WTC11 (cell line): ENCODE data around the gene SIK2. TPM values are rescaled to one million over a fixed set of nuclear protein-coding genes. Genes with fewer than 3 reads are reported as not detected.

Experiments
- ATAC-seq: fragments of 200-7000 bp; cut with Tn5 transposase; 2 replicates; pipeline ENCODE4 v1.10.0; 2021; ENCODE audit warnings: mild to moderate bottlenecking, moderate library complexity
- CTCF ChIA-PET: fragments of 300-600 bp; sonication (Branson Sonifier 250); formaldehyde crosslinking; loops from one replicate; lab custom pipeline; 2021; ENCODE audit warnings: antibody characterized with exemption; lab: Charles Lee
- POLR2A ChIA-PET: fragments of 350-600 bp; sonication (Branson Sonifier 250); formaldehyde crosslinking; loops from one replicate; lab custom pipeline; 2021; ENCODE audit warnings: antibody characterized with exemption; lab: Charles Lee
- DNase-seq: peaks from one replicate; pipeline ENCODE4 v3.0.0; 2021; ENCODE audit warnings: low spot score
- H3K27ac Mint-ChIP-seq: 2 replicates; pipeline ENCODE4 v1.8.0; 2021; ENCODE audit warnings: mixed read lengths
- H3K27me3 Mint-ChIP-seq: 2 replicates; pipeline ENCODE4 v1.8.0; 2021; ENCODE audit warnings: low read depth, mild to moderate bottlenecking, moderate library complexity, mixed read lengths
- H3K36me3 Mint-ChIP-seq: 2 replicates; pipeline ENCODE4 v1.8.0; 2021; ENCODE audit warnings: mixed read lengths
- H3K4me1 Mint-ChIP-seq: 2 replicates; pipeline ENCODE4 v1.8.0; 2022; ENCODE audit warnings: mixed read lengths
- H3K4me3 Mint-ChIP-seq: 2 replicates; pipeline ENCODE4 v1.8.0; 2021; ENCODE audit warnings: mild to moderate bottlenecking, moderate library complexity, mixed read lengths
- H3K9me3 Mint-ChIP-seq: 2 replicates; pipeline ENCODE4 v1.8.0; 2021; ENCODE audit warnings: mixed read lengths
- AR ChIP-seq: fragments of 250-450 bp; sonication (Bioruptor Pico); IDR thresholded peaks from 2 replicates; pipeline ENCODE4 v1.9.0; 2021; ENCODE audit warnings: mild to moderate bottlenecking
- ARID4B ChIP-seq: sonication (generic); formaldehyde crosslinking; IDR thresholded peaks from 2 replicates; pipeline ENCODE4 v1.8.0; 2023; ENCODE audit warnings: missing genetic modification reagents, mild to moderate bottlenecking, borderline replicate concordance
- ATF6 ChIP-seq: sonication (generic); formaldehyde crosslinking; IDR thresholded peaks from 2 replicates; pipeline ENCODE4 v1.8.1; 2023; ENCODE audit warnings: mild to moderate bottlenecking, missing genetic modification reagents
- CDX4 ChIP-seq: fragments of 250-450 bp; sonication (Bioruptor Pico); IDR thresholded peaks from 2 replicates; pipeline ENCODE4 v1.9.0; 2021; ENCODE audit warnings: moderate library complexity, mild to moderate bottlenecking, inconsistent platforms, borderline replicate concordance
- CREM ChIP-seq: sonication (generic); formaldehyde crosslinking; IDR thresholded peaks from 2 replicates; pipeline ENCODE4 v1.8.1; 2022; ENCODE audit warnings: mild to moderate bottlenecking, missing genetic modification reagents, moderate library complexity
- ERG ChIP-seq: fragments of 250-450 bp; sonication (Bioruptor Pico); IDR thresholded peaks from 2 replicates; pipeline ENCODE4 v1.8.0; 2021; ENCODE audit warnings: mild to moderate bottlenecking
- ESRRA ChIP-seq: sonication (generic); formaldehyde crosslinking; IDR thresholded peaks from 2 replicates; pipeline ENCODE4 v1.8.1; 2022; ENCODE audit warnings: mild to moderate bottlenecking, missing genetic modification reagents, borderline replicate concordance
- FOXJ3 ChIP-seq: sonication (generic); formaldehyde crosslinking; IDR thresholded peaks from 2 replicates; pipeline ENCODE4 v1.9.0; 2021; ENCODE audit warnings: missing genetic modification reagents, mild to moderate bottlenecking, borderline replicate concordance
- GTF2I ChIP-seq: fragments of 250-450 bp; sonication (Bioruptor Pico); conservative IDR thresholded peaks from 2 replicates; pipeline ENCODE4 v1.4.0; 2021; ENCODE audit warnings: mild to moderate bottlenecking
- NR3C1 ChIP-seq: sonication (generic); formaldehyde crosslinking; conservative IDR thresholded peaks from 2 replicates; pipeline ENCODE4 v1.8.1; 2023; ENCODE audit warnings: low read depth, mild to moderate bottlenecking, missing genetic modification reagents
- SOX15 ChIP-seq: fragments of 250-450 bp; sonication (Bioruptor Pico); IDR thresholded peaks from 2 replicates; pipeline ENCODE4 v1.9.0; 2021; ENCODE audit warnings: mild to moderate bottlenecking
- TEAD1 ChIP-seq: sonication (generic); formaldehyde crosslinking; IDR thresholded peaks from 2 replicates; pipeline ENCODE4 v1.8.0; 2022; ENCODE audit warnings: mild to moderate bottlenecking, missing genetic modification reagents
- ZBTB43 ChIP-seq: sonication (generic); formaldehyde crosslinking; IDR thresholded peaks from 2 replicates; pipeline ENCODE4 v1.8.1; 2023; ENCODE audit warnings: mild to moderate bottlenecking, missing genetic modification reagents
- ZNF425 ChIP-seq: fragments of 250-450 bp; sonication (Bioruptor Pico); conservative IDR thresholded peaks from 2 replicates; pipeline ENCODE4 v1.9.0; 2021; ENCODE audit warnings: mild to moderate bottlenecking
- total RNA-seq: library from RNA; stranded (reverse); gene quantifications from 3 replicates; pipeline ENCODE4 v1.2.3, GENCODE V29; 2021

SIK2 gene
- total RNA-seq, 1 experiment from 2014 or later, result 7.2 TPM

GRCh38 chr11:111778047-111778558, 175.9 kb downstream of the SIK2 start:
- no peak overlapping the region for H3K4me3 Mint-ChIP-seq
- no peaks in the 10 kb centered on the region for H3K27me3 Mint-ChIP-seq
- TF ChIP-seq NR3C1 (CRISPR knock-in tag) (no peak), ESRRA (CRISPR knock-in tag) (no peak), ATF6 (CRISPR knock-in tag) (no peak), CDX4 (CRISPR knock-in tag) (no peak)
- TF ChIP-seq, all 79 proteins: peak for 0
- H3K27ac Mint-ChIP-seq, result no peak overlapping the region
- no peaks in the 10 kb centered on the region for H3K36me3 Mint-ChIP-seq
- ATAC-seq, result no peak; the same call in 1 of the 2 replicates
- POLR2A ChIA-PET, result no interaction called here
- H3K9me3 Mint-ChIP-seq, result no peaks in the 10 kb centered on the region
- CTCF ChIA-PET, result interaction anchor here (0.9 to 2.3 kb wide), 9 partner anchors 13 to 175 kb away, joined by 3 to 16 read pairs (median 4); partner anchors contain the start of gene SIK2
- DNase-seq, result no peak
- peaks cover 7% of the 10 kb centered on the region for H3K4me1 Mint-ChIP-seq

- ATAC-seq, result no peak
- ChIA-PET POLR2A (no interaction called here), CTCF (interaction anchor here (1.5 to 1.6 kb wide), 2 partner anchors 14 to 62 kb away, joined by 3 to 4 read pairs; no protein-coding TSS in a partner anchor)
- no peak overlapping the region for H3K4me3 Mint-ChIP-seq
- no peak for DNase-seq
- H3K4me1 Mint-ChIP-seq, result peaks cover 7% of the 10 kb centered on the region
- H3K9me3 Mint-ChIP-seq, result no peaks in the 10 kb centered on the region
- H3K27me3 Mint-ChIP-seq, result no peaks in the 10 kb centered on the region
- H3K27ac Mint-ChIP-seq, result no peak overlapping the region; the same call in 1 of the 2 replicates
- H3K36me3 Mint-ChIP-seq, result no peaks in the 10 kb centered on the region
- TF ChIP-seq SOX15 (CRISPR knock-in tag) (no peak), CDX4 (CRISPR knock-in tag) (no peak), ARID4B (CRISPR knock-in tag) (no peak), AR (no peak), ZNF425 (CRISPR knock-in tag) (no peak), ZBTB43 (CRISPR knock-in tag) (no peak), FOXJ3 (CRISPR knock-in tag) (no peak), TEAD1 (CRISPR knock-in tag) (no peak), ERG (CRISPR knock-in tag) (no peak), CREM (CRISPR knock-in tag) (no peak), GTF2I (CRISPR knock-in tag) (no peak)
Observed at GRCh38 chr11:111779118-111779517, 176.9 kb downstream of the SIK2 start.
